ENCODE measurements around the gene MAZ. TPM values are rescaled to one million over a fixed set of nuclear protein-coding genes. Genes with fewer than 3 reads are reported as not detected.

Gene MAZ
- total and polyA plus RNA-seq, 4 donors: 139 to 532 (median 359) TPM

DNA sequence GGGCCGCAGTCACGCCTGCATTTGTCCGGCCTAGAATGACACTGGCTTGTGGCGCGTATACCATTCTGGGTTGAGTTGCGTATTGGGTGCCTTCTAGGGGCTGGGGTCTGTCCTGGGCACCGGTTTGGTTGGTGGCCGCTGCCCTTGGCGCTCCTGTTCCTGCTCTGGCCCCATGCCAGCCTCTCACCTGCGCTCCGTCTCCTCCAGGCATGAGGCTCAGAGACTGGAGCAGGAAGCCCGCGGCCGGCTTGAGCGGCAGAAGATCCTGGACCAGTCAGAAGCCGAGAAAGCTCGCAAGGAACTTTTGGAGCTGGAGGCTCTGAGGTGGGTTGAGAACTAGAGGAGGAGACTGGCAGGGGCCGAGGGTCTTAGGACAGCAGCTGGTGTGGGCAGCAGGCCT is 39.3 kb downstream of the MAZ start:
- H3K9me3 ChIP-seq (ENCODE audit: control insufficient read depth, insufficient read depth, low read length): no peaks in the 10 kb centered on the region
- H3K27me3 ChIP-seq (ENCODE audit: control insufficient read depth, insufficient read depth, low read length): no peaks in the 10 kb centered on the region
- peaks cover 18% of the 10 kb centered on the region for H3K36me3 ChIP-seq (ENCODE audit: control insufficient read depth, insufficient read depth, low read length)
- WGBS (ENCODE audit: insufficient coverage): 80% methylated on average over 18 of the region's 18 CpGs
- no peak for DNase-seq (ENCODE audit: low read depth in 4 of 6, low spot score in 6 of 6)
- H3K27ac ChIP-seq (ENCODE audit: low read depth, low read length): no peak overlapping the region
- no peaks in the 10 kb centered on the region for H3K4me1 ChIP-seq (ENCODE audit: control insufficient read depth, insufficient read depth, low read length)
- H3K4me3 ChIP-seq (ENCODE audit: low read depth, low read length): no peak overlapping the region

GRCh38 chr16:29848420-29849297 is 42.3 kb downstream of the MAZ start:
- DNase-seq (ENCODE audit: low read depth in 4 of 6, low spot score in 6 of 6): peak in 2 of 6 donors; percentile 36 to 51
- H3K36me3 ChIP-seq (ENCODE audit: control insufficient read depth, insufficient read depth, low read length): peaks cover 12% of the 10 kb centered on the region
- no peaks in the 10 kb centered on the region for H3K9me3 ChIP-seq (ENCODE audit: control insufficient read depth, insufficient read depth, low read length)
- H3K4me1 ChIP-seq (ENCODE audit: control insufficient read depth, insufficient read depth, low read length): no peaks in the 10 kb centered on the region
- H3K4me3 ChIP-seq (ENCODE audit: low read depth, low read length): no peak overlapping the region
- 58% methylated on average over 4 of the region's 15 CpGs for WGBS (ENCODE audit: insufficient coverage)
- H3K27ac ChIP-seq (ENCODE audit: low read depth, low read length): no peak overlapping the region
- H3K27me3 ChIP-seq (ENCODE audit: control insufficient read depth, insufficient read depth, low read length): no peaks in the 10 kb centered on the region

DNA sequence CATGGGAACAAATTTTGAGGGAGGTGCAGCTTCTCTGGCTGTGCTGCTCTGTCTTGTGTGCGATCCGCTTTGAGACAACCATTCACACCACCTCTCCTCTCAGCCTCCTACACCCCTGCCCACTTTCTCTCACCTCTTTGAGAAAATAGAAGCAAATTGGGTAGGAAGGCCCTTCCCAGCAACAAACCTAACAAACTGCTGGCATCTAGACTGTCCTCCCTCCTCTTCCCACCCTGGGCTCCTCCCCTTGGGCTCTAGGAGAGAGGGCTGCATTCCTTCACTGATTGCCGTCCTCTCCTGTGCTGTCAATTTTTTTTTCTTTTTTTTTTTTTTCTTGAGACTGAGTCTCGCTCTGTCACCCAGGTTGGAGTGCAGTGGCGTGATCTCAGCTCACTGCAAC is 43.2 kb downstream of the MAZ start:
- Histone ChIP-seq H3K4me3 (ENCODE audit: low read depth, low read length) (no peak overlapping the region), H3K4me1 (ENCODE audit: control insufficient read depth, insufficient read depth, low read length) (no peaks in the 10 kb centered on the region), H3K36me3 (ENCODE audit: control insufficient read depth, insufficient read depth, low read length) (peaks cover 12% of the 10 kb centered on the region), H3K9me3 (ENCODE audit: control insufficient read depth, insufficient read depth, low read length) (no peaks in the 10 kb centered on the region), H3K27ac (ENCODE audit: low read depth, low read length) (no peak overlapping the region), H3K27me3 (ENCODE audit: control insufficient read depth, insufficient read depth, low read length) (no peaks in the 10 kb centered on the region)
- DNase-seq (ENCODE audit: low read depth in 4 of 6, low spot score in 6 of 6): no peak
- no CpG with 5 or more reads among the region's 5 CpGs for WGBS (ENCODE audit: insufficient coverage)

- no peaks in the 10 kb centered on the region for H3K27me3 ChIP-seq (ENCODE audit: control insufficient read depth, insufficient read depth, low read length)
- H3K9me3 ChIP-seq (ENCODE audit: control insufficient read depth, insufficient read depth, low read length): no peaks in the 10 kb centered on the region
- no peak overlapping the region for H3K27ac ChIP-seq (ENCODE audit: low read depth, low read length)
- H3K4me3 ChIP-seq (ENCODE audit: low read depth, low read length): no peak overlapping the region
- DNase-seq (ENCODE audit: low read depth in 4 of 6, low spot score in 6 of 6): no peak
- WGBS (ENCODE audit: insufficient coverage): no CpG with 5 or more reads among the region's 3 CpGs
- H3K36me3 ChIP-seq (ENCODE audit: control insufficient read depth, insufficient read depth, low read length): peaks cover 7% of the 10 kb centered on the region
- H3K4me1 ChIP-seq (ENCODE audit: control insufficient read depth, insufficient read depth, low read length): no peaks in the 10 kb centered on the region
These were observed 44.7 kb downstream of the MAZ start for GRCh38 chr16:29850998-29851397.

DNA sequence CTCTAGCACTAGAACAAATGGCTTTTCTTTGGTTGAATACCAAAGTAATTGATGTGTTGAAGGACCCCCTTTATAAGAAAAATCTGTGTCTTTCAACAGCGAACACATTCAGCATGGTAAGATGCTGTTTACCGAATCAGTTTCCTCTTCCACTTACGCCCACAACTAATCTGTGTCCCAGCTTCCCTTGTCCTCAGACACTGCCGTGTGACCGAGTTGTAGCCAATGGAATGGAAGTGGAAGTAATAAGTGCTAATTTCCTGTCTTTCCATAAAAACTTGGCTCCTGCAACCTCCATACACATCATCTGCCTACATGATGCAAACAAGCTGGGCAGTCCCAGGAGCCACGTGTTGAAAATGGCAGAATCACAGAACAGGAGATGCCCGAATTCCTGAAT is 46.3 kb downstream of the MAZ start:
- Histone ChIP-seq H3K36me3 (ENCODE audit: control insufficient read depth, insufficient read depth, low read length) (peaks cover 5% of the 10 kb centered on the region), H3K9me3 (ENCODE audit: control insufficient read depth, insufficient read depth, low read length) (no peaks in the 10 kb centered on the region), H3K27ac (ENCODE audit: low read depth, low read length) (peak overlapping the region; percentile 82), H3K4me3 (ENCODE audit: low read depth, low read length) (no peak overlapping the region), H3K27me3 (ENCODE audit: control insufficient read depth, insufficient read depth, low read length) (no peaks in the 10 kb centered on the region), H3K4me1 (ENCODE audit: control insufficient read depth, insufficient read depth, low read length) (no peaks in the 10 kb centered on the region)
- peak in 3 of 6 donors; percentile 7 to 53 (median 52) for DNase-seq (ENCODE audit: low read depth in 4 of 6, low spot score in 6 of 6)
- no CpG with 5 or more reads among the region's 7 CpGs for WGBS (ENCODE audit: insufficient coverage)

- H3K4me3 ChIP-seq (ENCODE audit: low read depth, low read length): no peak overlapping the region
- DNase-seq (ENCODE audit: low read depth in 4 of 6, low spot score in 6 of 6): no peak
- WGBS (ENCODE audit: insufficient coverage): 94% methylated on average over 5 of the region's 5 CpGs
These were observed 48.3 kb downstream of the MAZ start for GRCh38 chr16:29854520-29855100.

DNA sequence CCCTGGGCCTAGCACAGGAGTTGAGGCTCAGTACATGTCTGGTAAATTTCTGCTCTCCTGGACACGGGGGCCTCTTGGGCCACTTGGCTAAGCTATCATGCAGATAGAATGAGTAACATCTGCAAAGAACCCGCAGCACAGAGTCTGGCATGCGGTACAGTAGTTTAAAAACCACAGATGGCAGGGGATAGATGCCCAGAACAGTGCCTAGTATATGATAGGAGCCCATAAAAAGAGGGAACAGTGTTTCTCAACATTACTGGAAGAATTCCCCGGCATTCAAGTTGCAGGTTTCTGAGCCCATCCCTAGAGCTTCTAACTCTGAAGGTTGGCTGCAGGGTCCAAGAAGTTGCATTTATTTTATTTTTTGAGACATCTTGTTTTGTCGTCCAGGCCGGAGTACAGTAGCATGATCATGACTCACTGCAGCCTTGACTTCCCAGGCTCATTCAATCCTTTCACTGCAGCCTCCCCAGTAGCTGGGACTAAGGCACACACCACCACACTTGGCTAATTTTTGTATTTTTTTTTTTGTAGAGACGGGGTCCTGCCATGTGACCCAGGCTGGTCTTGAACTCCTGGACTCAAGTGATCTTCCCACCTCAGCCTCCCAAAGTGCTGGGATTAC is 50.9 kb downstream of the MAZ start:
- no peak overlapping the region for H3K27ac ChIP-seq (ENCODE audit: low read depth, low read length)
- peak in 2 of 6 donors; percentile 54 to 66 for DNase-seq (ENCODE audit: low read depth in 4 of 6, low spot score in 6 of 6)
- no peaks in the 10 kb centered on the region for H3K9me3 ChIP-seq (ENCODE audit: control insufficient read depth, insufficient read depth, low read length)
- 77% methylated on average over 5 of the region's 7 CpGs for WGBS (ENCODE audit: insufficient coverage)
- H3K27me3 ChIP-seq (ENCODE audit: control insufficient read depth, insufficient read depth, low read length): no peaks in the 10 kb centered on the region
- peaks cover 14% of the 10 kb centered on the region for H3K4me1 ChIP-seq (ENCODE audit: control insufficient read depth, insufficient read depth, low read length)
- H3K36me3 ChIP-seq (ENCODE audit: control insufficient read depth, insufficient read depth, low read length): peaks cover 37% of the 10 kb centered on the region
- no peak overlapping the region for H3K4me3 ChIP-seq (ENCODE audit: low read depth, low read length)

More at GRCh38 chr16:29854520-29855100, 48.3 kb downstream of the MAZ start:
- H3K27ac ChIP-seq (ENCODE audit: low read depth, low read length): no peak overlapping the region
- H3K36me3 ChIP-seq (ENCODE audit: control insufficient read depth, insufficient read depth, low read length): peaks cover 20% of the 10 kb centered on the region
- no peaks in the 10 kb centered on the region for H3K27me3 ChIP-seq (ENCODE audit: control insufficient read depth, insufficient read depth, low read length)
- no peaks in the 10 kb centered on the region for H3K4me1 ChIP-seq (ENCODE audit: control insufficient read depth, insufficient read depth, low read length)
- no peaks in the 10 kb centered on the region for H3K9me3 ChIP-seq (ENCODE audit: control insufficient read depth, insufficient read depth, low read length)

- WGBS (ENCODE audit: insufficient coverage): 82% methylated on average over 5 of the region's 10 CpGs
- Histone ChIP-seq H3K4me3 (ENCODE audit: low read depth, low read length) (no peak overlapping the region), H3K27ac (ENCODE audit: low read depth, low read length) (no peak overlapping the region)
These were observed 52.0 kb downstream of the MAZ start for GRCh38 chr16:29858149-29858849.

GRCh38 chr16:29858974-29859373 is 52.6 kb downstream of the MAZ start:
- Histone ChIP-seq H3K4me3 (ENCODE audit: low read depth, low read length) (no peak overlapping the region), H3K36me3 (ENCODE audit: control insufficient read depth, insufficient read depth, low read length) (peaks cover 37% of the 10 kb centered on the region), H3K27me3 (ENCODE audit: control insufficient read depth, insufficient read depth, low read length) (no peaks in the 10 kb centered on the region), H3K9me3 (ENCODE audit: control insufficient read depth, insufficient read depth, low read length) (no peaks in the 10 kb centered on the region), H3K27ac (ENCODE audit: low read depth, low read length) (no peak overlapping the region), H3K4me1 (ENCODE audit: control insufficient read depth, insufficient read depth, low read length) (peaks cover 26% of the 10 kb centered on the region)
- WGBS (ENCODE audit: insufficient coverage): 96% methylated on average over 16 of the region's 19 CpGs
- no peak for DNase-seq (ENCODE audit: low read depth in 4 of 6, low spot score in 6 of 6)

More at GRCh38 chr16:29858149-29858849, 52.0 kb downstream of the MAZ start:
- Histone ChIP-seq H3K9me3 (ENCODE audit: control insufficient read depth, insufficient read depth, low read length) (no peaks in the 10 kb centered on the region), H3K27me3 (ENCODE audit: control insufficient read depth, insufficient read depth, low read length) (no peaks in the 10 kb centered on the region), H3K36me3 (ENCODE audit: control insufficient read depth, insufficient read depth, low read length) (peaks cover 37% of the 10 kb centered on the region), H3K4me1 (ENCODE audit: control insufficient read depth, insufficient read depth, low read length) (peaks cover 20% of the 10 kb centered on the region)
- peak in 1 of 6 donors; percentile 46 for DNase-seq (ENCODE audit: low read depth in 4 of 6, low spot score in 6 of 6)
